ENCODE measurements around the gene TMEM178B. TPM values are rescaled to one million over a fixed set of nuclear protein-coding genes. Genes with fewer than 3 reads are reported as not detected.
"Not testable (repeated sequence)": the region's sequence is repeated elsewhere in the genome, so short reads cannot be mapped to it uniquely, and the experiment has no call there.

Gene TMEM178B
- total RNA-seq, 2 experiments from 2014 or later = 0.05 TPM

GRCh38 chr7:141325275-141325674 is 251.4 kb downstream of the TMEM178B start:
- intact Hi-C loops (cut with micrococcal nuclease) = no loop called here
- no peak for DNase-seq
- H3K36me3 Mint-ChIP-seq (ENCODE audit: low read depth) = no peaks in the 10 kb centered on the region
- CTCF ChIA-PET = no interaction called here
- H3K4me3 Mint-ChIP-seq = no peak overlapping the region
- H3K4me1 Mint-ChIP-seq (ENCODE audit: low read depth) = no peaks in the 10 kb centered on the region
- H3K27ac Mint-ChIP-seq = no peak overlapping the region
- H3K9me3 Mint-ChIP-seq = no peaks in the 10 kb centered on the region
- peaks cover 2% of the 10 kb centered on the region for H3K27me3 Mint-ChIP-seq (ENCODE audit: low read depth)

- Mint-ChIP-seq H3K27ac (no peak overlapping the region), H3K27me3 (ENCODE audit: low read depth) (peaks cover 2% of the 10 kb centered on the region), H3K4me3 (no peak overlapping the region), H3K9me3 (no peaks in the 10 kb centered on the region), H3K36me3 (ENCODE audit: low read depth) (no peaks in the 10 kb centered on the region), H3K4me1 (ENCODE audit: low read depth) (no peaks in the 10 kb centered on the region)
- DNase-seq = no peak
- intact Hi-C loops (cut with micrococcal nuclease) = no loop called here
- CTCF ChIA-PET = no interaction called here
Observed at GRCh38 chr7:141328290-141328689, 254.4 kb downstream of the TMEM178B start.

GRCh38 chr7:141330285-141330684 is 256.4 kb downstream of the TMEM178B start:
- DNase-seq; H3K27ac Mint-ChIP-seq; H3K27me3 Mint-ChIP-seq (ENCODE audit: low read depth); H3K4me3 Mint-ChIP-seq; H3K9me3 Mint-ChIP-seq; H3K4me1 Mint-ChIP-seq (ENCODE audit: low read depth); H3K36me3 Mint-ChIP-seq (ENCODE audit: low read depth); intact Hi-C loops (cut with micrococcal nuclease): not testable (repeated sequence)
- CTCF ChIA-PET = interaction anchor here (0.6 kb wide), 1 partner anchor 255 kb away, joined by 3 read pairs; no protein-coding TSS in a partner anchor

GRCh38 chr7:141333459-141333858 is 259.6 kb downstream of the TMEM178B start:
- no peaks in the 10 kb centered on the region for H3K9me3 Mint-ChIP-seq

GRCh38 chr7:141335164-141335563 is 261.3 kb downstream of the TMEM178B start:
- intact Hi-C loops (cut with micrococcal nuclease) = no loop called here
- H3K9me3 Mint-ChIP-seq = no peaks in the 10 kb centered on the region
- H3K36me3 Mint-ChIP-seq (ENCODE audit: low read depth) = no peaks in the 10 kb centered on the region
- DNase-seq = no peak
- H3K4me3 Mint-ChIP-seq = no peak overlapping the region
- H3K27ac Mint-ChIP-seq = no peak overlapping the region
- CTCF ChIA-PET = interaction anchor here (0.6 kb wide), 1 partner anchor 64 kb away, joined by 3 read pairs; no protein-coding TSS in a partner anchor
- no peaks in the 10 kb centered on the region for H3K4me1 Mint-ChIP-seq (ENCODE audit: low read depth)
- H3K27me3 Mint-ChIP-seq (ENCODE audit: low read depth) = no peaks in the 10 kb centered on the region

More at GRCh38 chr7:141333459-141333858, 259.6 kb downstream of the TMEM178B start:
- intact Hi-C loops (cut with micrococcal nuclease) = no loop called here
- Mint-ChIP-seq H3K4me1 (ENCODE audit: low read depth) (no peaks in the 10 kb centered on the region), H3K36me3 (ENCODE audit: low read depth) (no peaks in the 10 kb centered on the region), H3K27me3 (ENCODE audit: low read depth) (no peaks in the 10 kb centered on the region), H3K27ac (no peak overlapping the region), H3K4me3 (no peak overlapping the region)
- DNase-seq = no peak
- CTCF ChIA-PET = no interaction called here

GRCh38 chr7:141339603-141340002 is 265.7 kb downstream of the TMEM178B start:
- DNase-seq = no peak
- CTCF ChIA-PET = no interaction called here
- intact Hi-C loops (cut with micrococcal nuclease) = no loop called here
- Mint-ChIP-seq H3K36me3 (ENCODE audit: low read depth) (no peaks in the 10 kb centered on the region), H3K27me3 (ENCODE audit: low read depth) (peaks cover 2% of the 10 kb centered on the region), H3K9me3 (no peaks in the 10 kb centered on the region), H3K4me3 (no peak overlapping the region), H3K4me1 (ENCODE audit: low read depth) (no peaks in the 10 kb centered on the region), H3K27ac (no peak overlapping the region)

GRCh38 chr7:141340991-141341390 is 267.1 kb downstream of the TMEM178B start:
- Mint-ChIP-seq H3K27me3 (ENCODE audit: low read depth) (peaks cover 2% of the 10 kb centered on the region), H3K4me3 (no peak overlapping the region), H3K4me1 (ENCODE audit: low read depth) (no peaks in the 10 kb centered on the region), H3K27ac (no peak overlapping the region), H3K36me3 (ENCODE audit: low read depth) (no peaks in the 10 kb centered on the region), H3K9me3 (no peaks in the 10 kb centered on the region)
- intact Hi-C loops (cut with micrococcal nuclease) = no loop called here
- CTCF ChIA-PET = interaction anchor here (0.7 kb wide), 1 partner anchor 395 kb away, joined by 3 read pairs; no protein-coding TSS in a partner anchor
- no peak for DNase-seq

GRCh38 chr7:141342621-141343408 is 269.0 kb downstream of the TMEM178B start:
- Mint-ChIP-seq H3K4me3 (no peak overlapping the region), H3K27ac (no peak overlapping the region), H3K9me3 (no peaks in the 10 kb centered on the region), H3K4me1 (ENCODE audit: low read depth) (no peaks in the 10 kb centered on the region), H3K36me3 (ENCODE audit: low read depth) (no peaks in the 10 kb centered on the region), H3K27me3 (ENCODE audit: low read depth) (peaks cover 2% of the 10 kb centered on the region)
- intact Hi-C loops (cut with micrococcal nuclease) = no loop called here
- DNase-seq = no peak
- CTCF ChIA-PET = interaction anchor here (0.6 kb wide), 1 partner anchor 614 kb away, joined by 3 read pairs; no protein-coding TSS in a partner anchor

GRCh38 chr7:141344153-141344935 is 270.5 kb downstream of the TMEM178B start:
- Mint-ChIP-seq H3K4me1 (ENCODE audit: low read depth) (no peaks in the 10 kb centered on the region), H3K27ac (no peak overlapping the region), H3K4me3 (no peak overlapping the region), H3K27me3 (ENCODE audit: low read depth) (peaks cover 2% of the 10 kb centered on the region), H3K9me3 (no peaks in the 10 kb centered on the region), H3K36me3 (ENCODE audit: low read depth) (no peaks in the 10 kb centered on the region)
- CTCF ChIA-PET = interaction anchor here (0.6 kb wide), 1 partner anchor 200 kb away, joined by 3 read pairs; no protein-coding TSS in a partner anchor
- no peak for DNase-seq
- intact Hi-C loops (cut with micrococcal nuclease) = no loop called here

- Mint-ChIP-seq H3K9me3 (no peaks in the 10 kb centered on the region), H3K4me1 (ENCODE audit: low read depth) (no peaks in the 10 kb centered on the region), H3K27me3 (ENCODE audit: low read depth) (no peaks in the 10 kb centered on the region), H3K27ac (no peak overlapping the region), H3K36me3 (ENCODE audit: low read depth) (no peaks in the 10 kb centered on the region), H3K4me3 (no peak overlapping the region)
- intact Hi-C loops (cut with micrococcal nuclease) = no loop called here
- no peak for DNase-seq
- CTCF ChIA-PET = no interaction called here
Observed at GRCh38 chr7:141348728-141349127, 274.9 kb downstream of the TMEM178B start.

GRCh38 chr7:141349338-141349737 is 275.5 kb downstream of the TMEM178B start:
- Mint-ChIP-seq H3K27ac (no peak overlapping the region), H3K9me3 (no peaks in the 10 kb centered on the region), H3K4me3 (no peak overlapping the region), H3K4me1 (ENCODE audit: low read depth) (peaks cover 2% of the 10 kb centered on the region), H3K36me3 (ENCODE audit: low read depth) (no peaks in the 10 kb centered on the region), H3K27me3 (ENCODE audit: low read depth) (no peaks in the 10 kb centered on the region)
- CTCF ChIA-PET = no interaction called here
- no peak for DNase-seq
- intact Hi-C loops (cut with micrococcal nuclease) = no loop called here

- no peak for DNase-seq
- Mint-ChIP-seq H3K27me3 (ENCODE audit: low read depth) (no peaks in the 10 kb centered on the region), H3K9me3 (no peaks in the 10 kb centered on the region), H3K4me1 (ENCODE audit: low read depth) (peaks cover 6% of the 10 kb centered on the region), H3K36me3 (ENCODE audit: low read depth) (no peaks in the 10 kb centered on the region), H3K4me3 (no peak overlapping the region), H3K27ac (no peak overlapping the region)
- intact Hi-C loops (cut with micrococcal nuclease) = no loop called here
- CTCF ChIA-PET = no interaction called here
Observed at GRCh38 chr7:141349804-141350203, 275.9 kb downstream of the TMEM178B start.

All from activated naive CD4-positive, alpha-beta T cell treated with anti-CD3 and anti-CD28 coated beads for 36 hours (primary cell).